ENCODE measurements around the gene ARHGEF6. TPM values are rescaled to one million over a fixed set of nuclear protein-coding genes. Genes with fewer than 3 reads are reported as not detected.

Gene ARHGEF6
- total and polyA plus RNA-seq, 8 donors: 1.7 to 22.9 (median 8.1) TPM

DNA sequence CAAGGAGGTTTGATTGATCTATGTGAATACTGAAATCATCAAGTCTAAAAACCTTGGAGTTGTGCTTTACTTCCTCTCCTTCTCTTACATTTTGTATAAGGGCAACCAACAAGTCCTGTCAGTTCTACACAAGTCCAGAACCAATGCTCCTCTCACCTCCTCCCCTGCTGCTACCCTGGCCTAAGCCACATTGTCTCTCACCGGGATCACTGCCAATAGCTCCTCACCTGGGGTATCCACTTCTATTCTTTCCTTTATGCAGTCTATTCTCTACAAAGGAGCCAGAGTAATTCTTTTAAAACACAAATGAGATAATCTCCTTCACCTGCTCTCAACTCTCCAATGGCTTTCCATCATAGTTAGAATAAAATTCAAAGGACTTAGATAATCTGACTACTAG is 13.3 kb upstream of the ARHGEF6 start:
- H3K36me3 ChIP-seq: no peaks in the 10 kb centered on the region
- no peaks in the 10 kb centered on the region for H3K27me3 ChIP-seq
- H3K9me3 ChIP-seq: peaks cover 0 to 6% (median 0%) of the 10 kb centered on the region in 4 donors
- WGBS, 5 donors: 31 to 62% (median 48%) methylated on average over 1 of the region's 1 CpG
- no peak overlapping the region for H3K4me3 ChIP-seq
- intact Hi-C loops (cut with DNase I; ENCODE audit: low total_unique reads): no loop called here
- no peak for TF ChIP-seq POLR2A (IDR thresholded peaks at IDR 0.05)
- TF ChIP-seq POLR2AphosphoS5 (IDR thresholded peaks at IDR 0.05): no peak
- TF ChIP-seq, protein P1, sequence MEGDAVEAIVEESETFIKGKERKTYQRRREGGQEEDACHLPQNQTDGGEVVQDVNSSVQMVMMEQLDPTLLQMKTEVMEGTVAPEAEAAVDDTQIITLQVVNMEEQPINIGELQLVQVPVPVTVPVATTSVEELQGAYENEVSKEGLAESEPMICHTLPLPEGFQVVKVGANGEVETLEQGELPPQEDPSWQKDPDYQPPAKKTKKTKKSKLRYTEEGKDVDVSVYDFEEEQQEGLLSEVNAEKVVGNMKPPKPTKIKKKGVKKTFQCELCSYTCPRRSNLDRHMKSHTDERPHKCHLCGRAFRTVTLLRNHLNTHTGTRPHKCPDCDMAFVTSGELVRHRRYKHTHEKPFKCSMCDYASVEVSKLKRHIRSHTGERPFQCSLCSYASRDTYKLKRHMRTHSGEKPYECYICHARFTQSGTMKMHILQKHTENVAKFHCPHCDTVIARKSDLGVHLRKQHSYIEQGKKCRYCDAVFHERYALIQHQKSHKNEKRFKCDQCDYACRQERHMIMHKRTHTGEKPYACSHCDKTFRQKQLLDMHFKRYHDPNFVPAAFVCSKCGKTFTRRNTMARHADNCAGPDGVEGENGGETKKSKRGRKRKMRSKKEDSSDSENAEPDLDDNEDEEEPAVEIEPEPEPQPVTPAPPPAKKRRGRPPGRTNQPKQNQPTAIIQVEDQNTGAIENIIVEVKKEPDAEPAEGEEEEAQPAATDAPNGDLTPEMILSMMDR (IDR thresholded peaks at IDR 0.05): no peak
- TF ChIP-seq EP300 (IDR thresholded peaks at IDR 0.05): no peak
- H3K4me1 ChIP-seq: no peaks in the 10 kb centered on the region
- DNase-seq: no peak
- H3K27ac ChIP-seq: no peak overlapping the region

DNA sequence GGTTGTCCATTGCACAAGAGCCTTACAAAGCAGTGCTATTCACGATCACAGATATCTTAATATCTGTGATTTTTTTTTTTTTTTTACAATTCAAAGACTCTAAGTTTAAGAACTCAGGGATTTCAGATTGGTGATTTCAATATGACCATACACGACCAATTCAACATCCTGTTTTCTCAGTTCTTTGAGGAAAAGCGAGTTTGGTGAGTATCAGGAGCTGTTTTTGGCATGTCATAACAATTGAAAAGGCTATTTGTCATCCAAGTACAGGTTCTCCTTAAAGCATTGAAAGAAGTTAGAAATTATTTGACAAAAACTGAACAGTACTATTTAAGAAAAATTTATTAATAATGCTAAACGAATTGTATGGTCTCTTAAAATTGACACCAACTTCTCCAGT is 9.1 kb upstream of the ARHGEF6 start:
- Histone ChIP-seq H3K4me3 (no peak overlapping the region), H3K36me3 (no peaks in the 10 kb centered on the region), H3K9me3 (peaks cover 0 to under 1% (median 0%) of the 10 kb centered on the region in 4 donors), H3K27ac (no peak overlapping the region), H3K4me1 (no peaks in the 10 kb centered on the region), H3K27me3 (no peaks in the 10 kb centered on the region)
- TF ChIP-seq POLR2AphosphoS5 (IDR thresholded peaks at IDR 0.05): no peak
- TF ChIP-seq EP300 (IDR thresholded peaks at IDR 0.05): no peak
- TF ChIP-seq POLR2A (IDR thresholded peaks at IDR 0.05): no peak
- TF ChIP-seq, protein P1 (IDR thresholded peaks at IDR 0.05): no peak
- intact Hi-C loops (cut with DNase I; ENCODE audit: low total_unique reads): no loop called here
- DNase-seq: no peak
- 27 to 37% (median 34%) methylated on average over 4 of the region's 4 CpGs for WGBS, 5 donors

DNA sequence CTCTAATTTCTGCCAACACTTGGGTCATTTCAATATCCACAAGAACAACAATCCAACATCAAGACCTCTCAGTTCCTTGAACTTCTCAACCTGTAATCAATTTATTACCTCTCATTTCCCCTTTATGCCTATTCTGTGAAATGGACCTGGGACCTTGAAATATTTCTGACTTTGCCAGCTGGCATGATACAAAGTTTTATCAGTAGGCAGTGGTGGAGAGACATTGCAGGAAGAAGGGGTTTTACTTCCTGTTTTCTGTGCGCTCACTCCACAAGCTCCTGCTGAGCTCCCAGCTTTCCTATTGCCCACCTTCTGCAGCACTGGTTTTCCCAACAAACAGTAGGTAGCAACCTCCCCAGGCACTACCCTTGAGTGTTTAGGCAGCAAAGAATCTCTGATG is 3.5 kb upstream of the ARHGEF6 start:
- Histone ChIP-seq H3K27ac (no peak overlapping the region), H3K36me3 (no peaks in the 10 kb centered on the region), H3K4me1 (no peaks in the 10 kb centered on the region), H3K27me3 (no peaks in the 10 kb centered on the region), H3K9me3 (no peaks in the 10 kb centered on the region), H3K4me3 (no peak overlapping the region)
- no peak for TF ChIP-seq POLR2A (IDR thresholded peaks at IDR 0.05)
- TF ChIP-seq EP300 (IDR thresholded peaks at IDR 0.05): no peak
- TF ChIP-seq POLR2AphosphoS5 (IDR thresholded peaks at IDR 0.05): no peak
- TF ChIP-seq, protein P1 (IDR thresholded peaks at IDR 0.05): no peak
- 43 to 79% (median 52%) methylated on average over 1 of the region's 1 CpG for WGBS, 5 donors
- intact Hi-C loops (cut with DNase I; ENCODE audit: low total_unique reads): no loop called here
- no peak for DNase-seq

DNA sequence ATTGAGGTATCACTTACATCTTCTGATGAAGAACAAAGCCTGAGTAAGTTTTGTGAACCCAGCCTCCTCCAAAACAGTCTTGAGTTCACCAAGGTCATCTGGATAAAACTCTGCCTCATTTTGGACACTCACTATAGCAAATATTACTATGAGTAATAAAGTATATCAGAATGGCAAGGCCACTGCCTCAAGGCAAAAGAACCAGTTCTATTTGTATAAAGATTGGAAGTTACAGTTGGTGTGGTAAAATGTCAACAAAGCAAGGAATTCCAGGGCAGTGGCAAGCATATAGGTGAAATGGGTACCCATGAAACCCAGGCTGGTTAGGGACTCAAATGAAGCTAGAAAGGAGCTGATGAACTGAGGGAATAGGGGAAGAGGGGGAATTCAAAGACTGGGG is 2.4 kb upstream of the ARHGEF6 start:
- H3K36me3 ChIP-seq: no peaks in the 10 kb centered on the region
- intact Hi-C loops (cut with DNase I; ENCODE audit: low total_unique reads): no loop called here
- no peak overlapping the region for H3K4me3 ChIP-seq
- H3K27me3 ChIP-seq: no peaks in the 10 kb centered on the region
- H3K27ac ChIP-seq: no peak overlapping the region
- H3K9me3 ChIP-seq: no peaks in the 10 kb centered on the region
- DNase-seq: no peak
- no peaks in the 10 kb centered on the region for H3K4me1 ChIP-seq
- no peak for TF ChIP-seq EP300 (IDR thresholded peaks at IDR 0.05)
- TF ChIP-seq, protein P1 (IDR thresholded peaks at IDR 0.05): no peak
- no peak for TF ChIP-seq POLR2A (IDR thresholded peaks at IDR 0.05)
- no peak for TF ChIP-seq POLR2AphosphoS5 (IDR thresholded peaks at IDR 0.05)

Measured in stomach (tissue), 9 donors.